Right renal pelvis (tissue), 4 donors: ENCODE data around the gene KATNA1. TPM values are rescaled to one million over a fixed set of nuclear protein-coding genes. Genes with fewer than 3 reads are reported as not detected.

Experiments
- DNase-seq, 4 donors: peaks; one replicate each; pipeline ENCODE4 v3.0.0-alpha.2; 2013; ENCODE audit warnings: low read depth in 4 of 4, low spot score in 3 of 4, missing footprints in 1 of 4
- polyA plus RNA-seq, 4 donors: library from polyadenylated mRNA; unstranded; fragments of 120-200 nt; gene quantifications; one replicate each; pipeline ENCODE4 v1.2.1, GENCODE V29; 2013; ENCODE audit not compliant: insufficient read length in 4 of 4

KATNA1 gene
- polyA plus RNA-seq, 4 donors, result 27.1 to 34.9 (median 30.9) TPM

- DNase-seq, result no peak
These were observed 34.2 kb downstream of the KATNA1 start for GRCh38 chr6:149614337-149614736.

- no peak for DNase-seq
These were observed 40.0 kb downstream of the KATNA1 start for GRCh38 chr6:149608381-149608982.

GRCh38 chr6:149600508-149600907 is 48.0 kb downstream of the KATNA1 start:
- no peak for DNase-seq

GRCh38 chr6:149593408-149593807 is 55.1 kb downstream of the KATNA1 start:
- DNase-seq, result peak in 3 of 4 donors; percentile 10 to 34 (median 22)

GRCh38 chr6:149592983-149593382 is 55.5 kb downstream of the KATNA1 start:
- no peak for DNase-seq

GRCh38 chr6:149586149-149586548 is 62.4 kb downstream of the KATNA1 start:
- no peak for DNase-seq

GRCh38 chr6:149581349-149581748 is 67.2 kb downstream of the KATNA1 start:
- no peak for DNase-seq

GRCh38 chr6:149580880-149581279 is 67.6 kb downstream of the KATNA1 start:
- no peak for DNase-seq

- no peak for DNase-seq
These were observed 80.4 kb downstream of the KATNA1 start for GRCh38 chr6:149567945-149568585.

GRCh38 chr6:149567194-149567586 is 81.3 kb downstream of the KATNA1 start:
- DNase-seq, result no peak

- DNase-seq, result peak in 2 of 4 donors; percentile 28 to 62
These were observed 81.9 kb downstream of the KATNA1 start for GRCh38 chr6:149566410-149567193.

- peak; percentile 92 to 94 (median 93) for DNase-seq
These were observed 82.7 kb downstream of the KATNA1 start, which contains the start of gene GINM1 for GRCh38 chr6:149565527-149566409. Gene GINM1, plus strand, starts transcription at chr6:149566375. Its CDS starts 40 bp downstream, at chr6:149566415.

GRCh38 chr6:149563928-149564325 is 84.6 kb downstream of the KATNA1 start:
- no peak for DNase-seq

- no peak for DNase-seq
These were observed 85.1 kb downstream of the KATNA1 start for GRCh38 chr6:149563203-149563927.

- DNase-seq, result no peak
These were observed 87.8 kb downstream of the KATNA1 start for GRCh38 chr6:149560736-149561135.

- no peak for DNase-seq
These were observed 89.1 kb downstream of the KATNA1 start for GRCh38 chr6:149559389-149559788.

GRCh38 chr6:149558029-149558428 is 90.5 kb downstream of the KATNA1 start:
- DNase-seq, result no peak

GRCh38 chr6:149551920-149552319 is 96.6 kb downstream of the KATNA1 start:
- DNase-seq, result no peak

- DNase-seq, result peak; percentile 89 to 97 (median 92)
These were observed 102.6 kb downstream of the KATNA1 start, which contains the start of gene PPIL4 for GRCh38 chr6:149545754-149546471. Gene PPIL4, minus strand, starts transcription at chr6:149546043. Its CDS starts 38 bp downstream, at chr6:149546005.
